B cell (primary cell): ENCODE measurements around the gene ARMC9. TPM values are rescaled to one million over a fixed set of nuclear protein-coding genes. Genes with fewer than 3 reads are reported as not detected.

ENCODE experiments used
- ATAC-seq: fragments of 200-7000 bp; cut with Tn5 transposase; one replicate; pipeline ENCODE4 v1.10.0; 2021; ENCODE audit warnings: low read depth, mild to moderate bottlenecking, moderate number of reproducible peaks, moderate library complexity
- CTCF ChIA-PET: fragments of 350-600 bp; sonication (Branson Sonifier 250); formaldehyde crosslinking; loops from one replicate; lab custom pipeline; 2021; ENCODE audit warnings: antibody characterized with exemption, inconsistent platforms; lab: Charles Lee
- POLR2A ChIA-PET: fragments of 350-600 bp; sonication (Branson Sonifier 250); formaldehyde crosslinking; loops from one replicate; lab custom pipeline; 2021; ENCODE audit warnings: antibody characterized with exemption; lab: Charles Lee
- DNase-seq: peaks from one replicate; pipeline ENCODE4 v3.0.0; 2013
- H2AFZ ChIP-seq: 2 replicates; pipeline ENCODE4 v1.6.1; 2012; ENCODE audit warnings: mild to moderate bottlenecking, low read depth, low read length; ENCODE audit not compliant: insufficient read depth, poor library complexity, severe bottlenecking
- H3K27ac ChIP-seq, 2 donors: 1 replicate in 1 of 2; 2 replicates in 1 of 2; pipeline ENCODE4 v1.5.1; 2012 to 2013; ENCODE audit warnings: low read length in 2 of 2, mild to moderate bottlenecking in 2 of 2, moderate library complexity in 1 of 2
- H3K27me3 ChIP-seq, 4 experiments: fragments of 200-600 bp in 1 of 4; sonication (generic) in 1 of 4; replicated peaks in 1 of 4; 1 replicate in 2 of 4; 2 replicates in 2 of 4; pipeline versions ENCODE4 v1.6.1 to v1.7.0; 2013 to 2016; ENCODE audit warnings: low read length in 3 of 4, mild to moderate bottlenecking in 2 of 4, mixed read lengths in 1 of 4, moderate library complexity in 1 of 4; ENCODE audit not compliant: insufficient read depth in 4 of 4, control insufficient read depth in 3 of 4; ENCODE audit errors: control extremely low read depth in 1 of 4
- H3K36me3 ChIP-seq, 2 experiments: replicated peaks in 1 of 2; 1 replicate in 1 of 2; 2 replicates in 1 of 2; pipeline versions ENCODE4 v1.6.1 to v1.7.1; 2013; ENCODE audit warnings: low read length in 1 of 2; ENCODE audit not compliant: insufficient read depth in 2 of 2, control insufficient read depth in 1 of 2; ENCODE audit errors: control extremely low read depth in 1 of 2, extremely low read depth in 1 of 2
- H3K4me1 ChIP-seq, 2 donors: fragments of 200-600 bp in 1 of 2; sonication (generic) in 1 of 2; 1 replicate in 1 of 2; 2 replicates in 1 of 2; pipeline versions ENCODE4 v1.5.1 to v1.6.1; 2013 to 2017; ENCODE audit warnings: low read length in 2 of 2; ENCODE audit not compliant: control insufficient read depth in 2 of 2, insufficient read depth in 2 of 2
- H3K4me2 ChIP-seq: replicated peaks from 2 replicates; pipeline ENCODE3; 2012; ENCODE audit warnings: mild to moderate bottlenecking, low read depth, low read length; ENCODE audit not compliant: poor library complexity, severe bottlenecking
- H3K4me3 ChIP-seq, 5 experiments: fragments of 200-600 bp in 1 of 5; sonication (generic) in 1 of 5; 1 replicate in 3 of 5; 2 replicates in 2 of 5; pipeline versions ENCODE4 v1.5.1 to v1.7.0; 2011 to 2016; ENCODE audit warnings: low read length in 4 of 5, mild to moderate bottlenecking in 4 of 5, low read depth in 2 of 5, control low read depth in 1 of 5, moderate library complexity in 1 of 5; ENCODE audit not compliant: insufficient read depth in 1 of 5; ENCODE audit errors: control extremely low read depth in 1 of 5, extremely low read depth in 1 of 5
- H3K79me2 ChIP-seq: fragments of 200-600 bp; sonication (generic); one replicate; pipeline ENCODE4 v1.6.0; 2016; ENCODE audit warnings: low read length; ENCODE audit not compliant: control insufficient read depth, insufficient read depth
- H3K9ac ChIP-seq: fragments of 200-600 bp; sonication (generic); 2 replicates; pipeline ENCODE4 v1.6.1; 2017; ENCODE audit warnings: mild to moderate bottlenecking, low read length, moderate library complexity
- H3K9me3 ChIP-seq, 3 donors: one replicate each; pipeline versions ENCODE4 v1.6.1 to v1.7.1; 2013; ENCODE audit warnings: low read length in 2 of 3; ENCODE audit not compliant: control insufficient read depth in 2 of 3, insufficient read depth in 1 of 3; ENCODE audit errors: control extremely low read depth in 1 of 3
- H4K20me1 ChIP-seq: 2 replicates; pipeline ENCODE4 v1.6.0; 2012; ENCODE audit warnings: mild to moderate bottlenecking, low read length; ENCODE audit not compliant: insufficient read depth, control insufficient read depth, poor library complexity, severe bottlenecking
- H3K27ac Mint-ChIP-seq: one replicate; pipeline ENCODE4 v1.8.0; 2021; ENCODE audit warnings: mixed read lengths
- H3K27me3 Mint-ChIP-seq: one replicate; pipeline ENCODE4 v1.8.0; 2021; ENCODE audit warnings: mixed read lengths
- H3K4me1 Mint-ChIP-seq: one replicate; pipeline ENCODE4 v1.8.0; 2021; ENCODE audit warnings: mixed read lengths
- H3K4me3 Mint-ChIP-seq: one replicate; pipeline ENCODE4 v1.8.0; 2021; ENCODE audit warnings: mixed read lengths
- H3K9me3 Mint-ChIP-seq: one replicate; pipeline ENCODE4 v1.8.0; 2022; ENCODE audit warnings: mixed read lengths; ENCODE audit not compliant: insufficient read depth
- EZH2 ChIP-seq: IDR thresholded peaks from 2 replicates; pipeline ENCODE4 v1.6.1; 2012; ENCODE audit warnings: borderline replicate concordance, low read depth, mild to moderate bottlenecking, moderate library complexity, low read length; ENCODE audit not compliant: insufficient read depth, poor library complexity, severe bottlenecking
- WGBS: methylation state at CpG from one replicate; pipeline ENCODE4 v1.1.5; 2013; ENCODE audit warnings: missing lambda C conversion rate; ENCODE audit not compliant: insufficient coverage; 5-methylcytosine and 5-hydroxymethylcytosine counted together
- intact Hi-C: fragments of 100-400 bp; cut with micrococcal nuclease; formaldehyde crosslinking; loops from one replicate; pipeline ENCODE4 v1.10.0; 2022
- polyA plus RNA-seq: library from polyadenylated mRNA; depleted of rRNA; stranded (reverse); fragments of >200 nt; gene quantifications from 2 replicates; pipeline ENCODE4 v1.2.3, GENCODE V29; 2012
- total RNA-seq, 2 donors: library from RNA; stranded (reverse); fragments of 120-200 nt in 1 of 2; gene quantifications; 1 replicate in 1 of 2; 2 replicates in 1 of 2; pipeline versions ENCODE4 v1.2.3 to v1.2.4, GENCODE V29; 2013 to 2022
- TF ChIP-seq, protein P1 (sequence below): fragments of 200-600 bp; IDR thresholded peaks from one replicate; pipeline ENCODE4 v1.8.0; 2022; ENCODE audit warnings: antibody characterized with exemption, mild to moderate bottlenecking

Gene ARMC9
- total and polyA plus RNA-seq, 2 donors (not counting 1 experiment from before 2014, with no cell fraction given) = 0.40 to 5.4 TPM

DNA sequence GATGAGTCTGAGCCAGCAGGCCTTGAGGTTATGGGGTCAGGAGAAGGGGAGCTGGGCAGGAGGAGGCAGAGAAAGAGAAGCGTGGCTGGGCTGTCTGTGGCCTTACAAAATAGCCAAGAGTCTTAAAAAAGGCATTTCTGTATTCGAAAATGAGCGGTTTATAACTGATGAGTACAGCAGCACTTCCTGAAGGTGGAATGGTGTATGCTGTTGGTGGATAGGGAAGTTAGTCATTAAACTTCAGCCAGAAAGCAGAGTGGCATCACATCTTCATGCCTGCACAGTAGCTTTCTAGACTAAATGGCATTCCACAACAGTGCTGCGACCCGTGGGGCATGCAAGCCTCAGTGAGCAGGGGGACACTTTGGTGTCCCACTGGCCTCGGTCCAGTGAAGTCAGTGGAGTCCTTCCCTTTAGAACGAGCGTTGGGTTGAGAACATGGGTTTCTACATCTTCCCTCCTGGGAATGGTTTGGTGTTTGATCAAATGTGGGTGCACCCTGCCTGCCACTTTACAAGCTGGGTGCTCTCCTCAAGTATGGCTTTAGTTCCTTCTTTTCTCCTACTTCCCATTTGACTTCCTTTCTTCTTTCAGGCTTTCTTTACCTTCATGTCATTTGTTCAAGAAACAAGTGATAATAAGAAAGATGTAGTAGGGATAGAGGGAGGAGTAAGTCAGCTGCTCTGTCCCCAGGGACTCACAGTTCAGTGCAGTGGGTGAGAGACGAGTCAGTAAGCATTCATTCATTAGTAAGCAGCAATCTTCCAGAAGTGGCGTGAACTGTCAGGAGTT lies 96.3 kb downstream of the ARMC9 start:
- TF ChIP-seq EZH2 = no peak
- TF ChIP-seq, protein P1, sequence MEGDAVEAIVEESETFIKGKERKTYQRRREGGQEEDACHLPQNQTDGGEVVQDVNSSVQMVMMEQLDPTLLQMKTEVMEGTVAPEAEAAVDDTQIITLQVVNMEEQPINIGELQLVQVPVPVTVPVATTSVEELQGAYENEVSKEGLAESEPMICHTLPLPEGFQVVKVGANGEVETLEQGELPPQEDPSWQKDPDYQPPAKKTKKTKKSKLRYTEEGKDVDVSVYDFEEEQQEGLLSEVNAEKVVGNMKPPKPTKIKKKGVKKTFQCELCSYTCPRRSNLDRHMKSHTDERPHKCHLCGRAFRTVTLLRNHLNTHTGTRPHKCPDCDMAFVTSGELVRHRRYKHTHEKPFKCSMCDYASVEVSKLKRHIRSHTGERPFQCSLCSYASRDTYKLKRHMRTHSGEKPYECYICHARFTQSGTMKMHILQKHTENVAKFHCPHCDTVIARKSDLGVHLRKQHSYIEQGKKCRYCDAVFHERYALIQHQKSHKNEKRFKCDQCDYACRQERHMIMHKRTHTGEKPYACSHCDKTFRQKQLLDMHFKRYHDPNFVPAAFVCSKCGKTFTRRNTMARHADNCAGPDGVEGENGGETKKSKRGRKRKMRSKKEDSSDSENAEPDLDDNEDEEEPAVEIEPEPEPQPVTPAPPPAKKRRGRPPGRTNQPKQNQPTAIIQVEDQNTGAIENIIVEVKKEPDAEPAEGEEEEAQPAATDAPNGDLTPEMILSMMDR = no peak
- ChIA-PET POLR2A (no interaction called here), CTCF (interaction anchor here (0.7 to 7.7 kb wide), 5 partner anchors 12 to 118 kb away, joined by 3 to 149 read pairs (median 23); no protein-coding TSS in a partner anchor)
- Histone ChIP-seq H3K27ac (no peak overlapping the region), H3K4me3 (no peak overlapping the region), H3K9me3 (no peaks in the 10 kb centered on the region), H3K4me1 (peaks cover 13 to 35% of the 10 kb centered on the region in 2 donors), H2AFZ (peak overlapping the region; percentile 41), H3K9ac (no peak overlapping the region), H4K20me1 (no peaks in the 10 kb centered on the region), H3K36me3 (no peaks in the 10 kb centered on the region), H3K79me2 (no peaks in the 10 kb centered on the region), H3K27me3 (no peaks in the 10 kb centered on the region), H3K4me2 (peak overlapping the region; percentile 15)
- 35% methylated on average over 7 of the region's 10 CpGs for WGBS
- H3K4me3 Mint-ChIP-seq = no peak overlapping the region
- intact Hi-C loops = loop anchor here (5.0 to 10.0 kb wide), 2 partner anchors 158 to 190 kb away; no protein-coding TSS in a partner anchor
- DNase-seq = peak; percentile 23
- peaks cover 41% of the 10 kb centered on the region for H3K4me1 Mint-ChIP-seq
- no peak overlapping the region for H3K27ac Mint-ChIP-seq
- no peak for ATAC-seq
- no peaks in the 10 kb centered on the region for H3K9me3 Mint-ChIP-seq
- H3K27me3 Mint-ChIP-seq = no peaks in the 10 kb centered on the region

GRCh38 chr2:231295363-231295655 lies 96.9 kb downstream of the ARMC9 start:
- Histone ChIP-seq H3K9ac (no peak overlapping the region), H4K20me1 (no peaks in the 10 kb centered on the region), H3K4me3 (no peak overlapping the region), H3K79me2 (no peaks in the 10 kb centered on the region), H3K36me3 (no peaks in the 10 kb centered on the region), H3K27me3 (no peaks in the 10 kb centered on the region), H3K4me1 (peaks cover 18 to 41% of the 10 kb centered on the region in 2 donors), H2AFZ (peak overlapping the region; percentile 41), H3K9me3 (no peaks in the 10 kb centered on the region), H3K4me2 (peak overlapping the region; percentile 15), H3K27ac (no peak overlapping the region)
- ChIA-PET POLR2A (no interaction called here), CTCF (interaction anchor here (3.6 to 7.7 kb wide), 3 partner anchors 68 to 117 kb away, joined by 23 to 149 read pairs (median 46); no protein-coding TSS in a partner anchor)
- intact Hi-C loops = loop anchor here (5.0 to 10.0 kb wide), 2 partner anchors 157 to 191 kb away; no protein-coding TSS in a partner anchor
- no peak overlapping the region for H3K27ac Mint-ChIP-seq
- no peak for DNase-seq
- 65% methylated on average over 6 of the region's 8 CpGs for WGBS
- ATAC-seq = no peak
- no peak overlapping the region for H3K4me3 Mint-ChIP-seq
- H3K9me3 Mint-ChIP-seq = no peaks in the 10 kb centered on the region
- H3K27me3 Mint-ChIP-seq = no peaks in the 10 kb centered on the region
- peaks cover 46% of the 10 kb centered on the region for H3K4me1 Mint-ChIP-seq
- TF ChIP-seq, protein P1 = no peak
- no peak for TF ChIP-seq EZH2
